NT2/D1 (cell line): ENCODE measurements around the gene AUP1.

Source experiments
- DNase-seq: peaks from one replicate; pipeline ENCODE4 v3.0.0-alpha.2; 2011; ENCODE audit warnings: low read depth, low spot score
- H3K27me3 ChIP-seq: 2 replicates; pipeline ENCODE4 v1.6.0; 2011; ENCODE audit warnings: mild to moderate bottlenecking; ENCODE audit not compliant: insufficient read length, insufficient read depth
- H3K36me3 ChIP-seq: 2 replicates; pipeline ENCODE4 v1.6.1; 2011; ENCODE audit warnings: mild to moderate bottlenecking, low read length, mixed read lengths; ENCODE audit not compliant: insufficient read depth, insufficient read length
- H3K4me1 ChIP-seq: 2 replicates; pipeline ENCODE4 v1.5.1; 2011; ENCODE audit not compliant: insufficient read depth, insufficient read length
- H3K4me3 ChIP-seq: 2 replicates; pipeline ENCODE4 v1.5.1; 2011; ENCODE audit warnings: low read depth; ENCODE audit not compliant: insufficient read length
- H3K9ac ChIP-seq: 2 replicates; pipeline ENCODE4 v1.6.0; 2011; ENCODE audit warnings: low read depth; ENCODE audit not compliant: insufficient read length
- H3K9me3 ChIP-seq: 2 replicates; pipeline ENCODE4 v1.5.1; 2011; ENCODE audit warnings: mild to moderate bottlenecking, low read length; ENCODE audit not compliant: insufficient read depth
- SUZ12 ChIP-seq: IDR thresholded peaks from 2 replicates; pipeline ENCODE4 v1.6.1; 2011; ENCODE audit not compliant: insufficient read length, insufficient read depth; ENCODE audit errors: extremely low read depth
- YY1 ChIP-seq: IDR thresholded peaks from 2 replicates; pipeline ENCODE4 v1.6.1; 2011; ENCODE audit not compliant: insufficient read length, insufficient read depth
- ZNF274 ChIP-seq: IDR thresholded peaks from 2 replicates; pipeline ENCODE4 v1.6.1; 2011; ENCODE audit warnings: mild to moderate bottlenecking, low read depth, low read length

AUP1 gene

GRCh38 chr2:74531666-74532065, 2.2 kb upstream of the AUP1 start:
- Histone ChIP-seq H3K4me3 (no peak overlapping the region), H3K9me3 (no peaks in the 10 kb centered on the region), H3K36me3 (peaks cover 57% of the 10 kb centered on the region), H3K9ac (no peak overlapping the region), H3K27me3 (no peaks in the 10 kb centered on the region), H3K4me1 (no peaks in the 10 kb centered on the region)
- DNase-seq: no peak
- no peak for TF ChIP-seq ZNF274

- H3K4me1 ChIP-seq: no peaks in the 10 kb centered on the region
- H3K9me3 ChIP-seq: no peaks in the 10 kb centered on the region
- peak overlapping the region; percentile 68 for H3K4me3 ChIP-seq
- DNase-seq: no peak
- H3K27me3 ChIP-seq: no peaks in the 10 kb centered on the region
- TF ChIP-seq YY1: no peak
- no peak for TF ChIP-seq ZNF274
- no peak for TF ChIP-seq SUZ12
- peak overlapping the region; percentile 82 for H3K9ac ChIP-seq
- H3K36me3 ChIP-seq: peaks cover 69% of the 10 kb centered on the region
Observed at GRCh38 chr2:74530239-74531187, 1.0 kb upstream of the AUP1 start.

- DNase-seq: no peak
- peak overlapping the region; percentile 100 for H3K9ac ChIP-seq
- H3K4me1 ChIP-seq: no peaks in the 10 kb centered on the region
- no peak for TF ChIP-seq YY1
- no peaks in the 10 kb centered on the region for H3K27me3 ChIP-seq
- H3K4me3 ChIP-seq: peak overlapping the region; percentile 99
- no peaks in the 10 kb centered on the region for H3K9me3 ChIP-seq
- peaks cover 68% of the 10 kb centered on the region for H3K36me3 ChIP-seq
Observed at GRCh38 chr2:74528600-74529356, 728 bp downstream of the AUP1 start.

- H3K9me3 ChIP-seq: no peaks in the 10 kb centered on the region
- DNase-seq: no peak
- TF ChIP-seq ZNF274 (no peak), SUZ12 (no peak), YY1 (no peak)
- H3K36me3 ChIP-seq: peaks cover 58% of the 10 kb centered on the region
- no peak overlapping the region for H3K4me3 ChIP-seq
- no peak overlapping the region for H3K9ac ChIP-seq
- no peaks in the 10 kb centered on the region for H3K27me3 ChIP-seq
- no peaks in the 10 kb centered on the region for H3K4me1 ChIP-seq
Observed at GRCh38 chr2:74527741-74528140, 1.8 kb downstream of the AUP1 start.

GRCh38 chr2:74526649-74527230, 2.8 kb downstream of the AUP1 start:
- Histone ChIP-seq H3K27me3 (no peaks in the 10 kb centered on the region), H3K36me3 (peaks cover 51% of the 10 kb centered on the region), H3K9ac (no peak overlapping the region), H3K4me3 (no peak overlapping the region), H3K9me3 (no peaks in the 10 kb centered on the region), H3K4me1 (no peaks in the 10 kb centered on the region)
- TF ChIP-seq ZNF274: no peak
- no peak for TF ChIP-seq SUZ12
- no peak for TF ChIP-seq YY1
- DNase-seq: no peak

GRCh38 chr2:74525717-74526648, 3.5 kb downstream of the AUP1 start, which contains the start of gene DQX1:
Gene DQX1 (minus strand): TSS chr2:74526231. CDS start chr2:74525729, 502 bp downstream.
- H3K4me3 ChIP-seq: no peak within 1 kb of the TSS
- no peak within 1 kb of the TSS for H3K9ac ChIP-seq
- no peaks in the 10 kb centered on the region for H3K27me3 ChIP-seq
- no peak for DNase-seq
- peaks cover 44% of the 10 kb centered on the region for H3K36me3 ChIP-seq
- H3K4me1 ChIP-seq: no peaks in the 10 kb centered on the region
- H3K9me3 ChIP-seq: no peaks in the 10 kb centered on the region
- TF ChIP-seq SUZ12: no peak
- no peak for TF ChIP-seq YY1
- no peak for TF ChIP-seq ZNF274
